ENCODE data around the gene UBE2A. TPM values are rescaled to one million over a fixed set of nuclear protein-coding genes. Genes with fewer than 3 reads are reported as not detected.

Gene UBE2A
- total and polyA plus RNA-seq, 3 experiments from 2014 or later, result 50.1 to 70.8 (median 67.7) TPM

Other genes starting within 250 kb of the UBE2A start
- gene SLC25A43, start 175.2 kb upstream of the UBE2A start, total RNA-seq, result 10 to 100 TPM; 10.6 to 11.8 TPM
- 7.6 TPM for gene SLC25A43, start 175.2 kb upstream of the UBE2A start, polyA plus RNA-seq
- gene SLC25A5, start 106.1 kb upstream of the UBE2A start, total RNA-seq, result 100 to 1,000 TPM; 644 to 674 TPM
- gene SLC25A5, start 106.1 kb upstream of the UBE2A start, polyA plus RNA-seq, result 221 TPM
- gene STEEP1, start 9.2 kb upstream of the UBE2A start, total RNA-seq, result 10 to 100 TPM; 30.9 to 33.0 TPM
- gene STEEP1, start 9.2 kb upstream of the UBE2A start, polyA plus RNA-seq, result 19.2 TPM
- gene NKRF, start 31.9 kb downstream of the UBE2A start, total RNA-seq, result 10 to 100 TPM; 27.2 to 28.4 TPM
- 7.5 TPM for gene NKRF, start 31.9 kb downstream of the UBE2A start, polyA plus RNA-seq
- 100 to 1,000 TPM; 122 to 125 TPM for gene SEPTIN6, start 118.6 kb downstream of the UBE2A start, total RNA-seq
- 229 TPM for gene SEPTIN6, start 118.6 kb downstream of the UBE2A start, polyA plus RNA-seq
- gene SOWAHD, start 184.0 kb downstream of the UBE2A start, total RNA-seq, result under 1 TPM; 0.33 to 0.55 TPM
- 0.84 TPM for gene SOWAHD, start 184.0 kb downstream of the UBE2A start, polyA plus RNA-seq
- gene RPL39, start 217.1 kb downstream of the UBE2A start, total RNA-seq, result 1,000 to 10,000 TPM; 2,337 to 2,451 TPM
- 3,498 TPM for gene RPL39, start 217.1 kb downstream of the UBE2A start, polyA plus RNA-seq